Body of pancreas (tissue), 4 donors: ENCODE results near the gene RETNLB. TPM values are rescaled to one million over a fixed set of nuclear protein-coding genes. Genes with fewer than 3 reads are reported as not detected.

Experiments used
- ATAC-seq: fragments of 150-250 bp; one replicate; pipeline ENCODE4 v1.9.1; 2016
- DNase-seq, 4 donors: peaks; one replicate each; pipeline ENCODE4 v3.0.0-alpha.2; 2019
- H3K27ac ChIP-seq, 4 donors: fragments of 200-600 bp; sonication (generic); 1 replicate in 3 of 4; 2 replicates in 1 of 4; pipeline versions ENCODE4 v1.5.1 to v1.6.1; 2016 to 2019; ENCODE audit warnings: mild to moderate bottlenecking in 1 of 4, mixed read lengths in 1 of 4, moderate library complexity in 1 of 4
- H3K27me3 ChIP-seq, 2 donors: fragments of 200-600 bp; sonication (generic); one replicate each; pipeline ENCODE4 v1.6.0; 2016; ENCODE audit warnings: mild to moderate bottlenecking in 1 of 2
- H3K36me3 ChIP-seq, 2 donors: fragments of 200-600 bp; sonication (generic); replicated peaks in 1 of 2; 2 replicates each; pipeline ENCODE4 v1.5.1; 2016; ENCODE audit warnings: low read depth in 2 of 2; ENCODE audit not compliant: insufficient read depth in 1 of 2
- H3K4me1 ChIP-seq: fragments of 200-600 bp; sonication (generic); one replicate; pipeline ENCODE4 v1.6.0; 2016
- H3K4me3 ChIP-seq, 2 donors: fragments of 200-600 bp; sonication (generic); 1 replicate in 1 of 2; 2 replicates in 1 of 2; pipeline ENCODE4 v1.5.1; 2016 to 2019
- H3K9me3 ChIP-seq, 3 donors: fragments of 200-600 bp; sonication (generic); 1 replicate in 2 of 3; 2 replicates in 1 of 3; pipeline ENCODE4 v1.5.1; 2016
- CTCF ChIP-seq, 7 experiments: fragments of 450-650 bp in 4 of 7; fragments of 200-600 bp in 3 of 7; sonication (generic) in 3 of 7; IDR thresholded peaks; one replicate each; pipeline ENCODE4 v1.5.1; 2016 to 2019; ENCODE audit warnings: antibody characterized with exemption in 7 of 7
- POLR2A ChIP-seq, 3 donors: fragments of 450-650 bp; IDR thresholded peaks; one replicate each; pipeline ENCODE4 v1.6.1; 2016; ENCODE audit warnings: antibody characterized with exemption in 3 of 3, mild to moderate bottlenecking in 2 of 3
- WGBS, 2 donors: methylation state at CpG; one replicate each; pipeline ENCODE4 v1.1.5; 2017; 5-methylcytosine and 5-hydroxymethylcytosine counted together
- intact Hi-C: fragments of 100-400 bp; cut with DNase I; formaldehyde crosslinking; loops from one replicate; pipeline ENCODE4 v1.15.1; 2023
- total RNA-seq, 2 donors: library from RNA; depleted of rRNA; stranded (reverse); fragments of >200 nt; gene quantifications; one replicate each; pipeline ENCODE4 v1.1.0, GENCODE V29; 2016

Gene RETNLB
- total RNA-seq, 2 donors from 2014 or later, result not detected

- TF ChIP-seq CTCF (IDR thresholded peaks at IDR 0.05), result no peak
- TF ChIP-seq POLR2A (IDR thresholded peaks at IDR 0.05), result no peak
- no peak overlapping the region for H3K27ac ChIP-seq
- H3K36me3 ChIP-seq, result no peaks in the 10 kb centered on the region
- WGBS, 2 donors, result 81 to 86% methylated on average over 4 of the region's 4 CpGs
- DNase-seq, result no peak
- H3K4me3 ChIP-seq, result no peak overlapping the region
- no peaks in the 10 kb centered on the region for H3K9me3 ChIP-seq
- intact Hi-C loops, result no loop called here
- H3K4me1 ChIP-seq, result no peaks in the 10 kb centered on the region
- no peak for ATAC-seq
- H3K27me3 ChIP-seq, result no peaks in the 10 kb centered on the region
These were observed 23.0 kb upstream of the RETNLB start for GRCh38 chr3:108780235-108780634.

GRCh38 chr3:108779496-108779895 is 22.3 kb upstream of the RETNLB start:
- no peak overlapping the region for H3K4me3 ChIP-seq
- H3K27me3 ChIP-seq, result no peaks in the 10 kb centered on the region
- intact Hi-C loops, result no loop called here
- H3K4me1 ChIP-seq, result no peaks in the 10 kb centered on the region
- H3K36me3 ChIP-seq, result no peaks in the 10 kb centered on the region
- DNase-seq (no peak), ATAC-seq (no peak)
- no peak for TF ChIP-seq POLR2A (IDR thresholded peaks at IDR 0.05)
- no peak for TF ChIP-seq CTCF (IDR thresholded peaks at IDR 0.05)
- no peak overlapping the region for H3K27ac ChIP-seq
- 89% methylated on average over 3 of the region's 3 CpGs for WGBS, 2 donors
- H3K9me3 ChIP-seq, result no peaks in the 10 kb centered on the region

- intact Hi-C loops, result no loop called here
- TF ChIP-seq CTCF (IDR thresholded peaks at IDR 0.05) (no peak), POLR2A (IDR thresholded peaks at IDR 0.05) (no peak)
- no peak for DNase-seq
- WGBS, 2 donors, result 83 to 88% methylated on average over 1 of the region's 1 CpG
- Histone ChIP-seq H3K4me3 (no peak overlapping the region), H3K9me3 (no peaks in the 10 kb centered on the region), H3K36me3 (no peaks in the 10 kb centered on the region), H3K27me3 (no peaks in the 10 kb centered on the region), H3K4me1 (no peaks in the 10 kb centered on the region), H3K27ac (no peak overlapping the region)
- ATAC-seq, result no peak
These were observed 18.4 kb upstream of the RETNLB start for GRCh38 chr3:108775649-108776048.

GRCh38 chr3:108767253-108767652 is 10.0 kb upstream of the RETNLB start:
- intact Hi-C loops, result no loop called here
- Histone ChIP-seq H3K27me3 (no peaks in the 10 kb centered on the region), H3K4me1 (no peaks in the 10 kb centered on the region), H3K4me3 (no peak overlapping the region), H3K36me3 (no peaks in the 10 kb centered on the region), H3K27ac (no peak overlapping the region), H3K9me3 (no peaks in the 10 kb centered on the region)
- ATAC-seq, result no peak
- no peak for DNase-seq
- WGBS, 2 donors, result 63 to 71% methylated on average over 3 of the region's 3 CpGs
- TF ChIP-seq CTCF (IDR thresholded peaks at IDR 0.05) (no peak), POLR2A (IDR thresholded peaks at IDR 0.05) (no peak)

- Histone ChIP-seq H3K27me3 (no peaks in the 10 kb centered on the region), H3K4me1 (peaks cover 15% of the 10 kb centered on the region), H3K36me3 (no peaks in the 10 kb centered on the region), H3K4me3 (no peak overlapping the region), H3K9me3 (no peaks in the 10 kb centered on the region), H3K27ac (no peak overlapping the region)
- ATAC-seq (no peak), DNase-seq (no peak)
- 73 to 85% methylated on average over 5 of the region's 5 CpGs for WGBS, 2 donors
- intact Hi-C loops, result no loop called here
- TF ChIP-seq POLR2A (IDR thresholded peaks at IDR 0.05) (no peak), CTCF (IDR thresholded peaks at IDR 0.05) (no peak)
These were observed 1.5 kb downstream of the RETNLB start for GRCh38 chr3:108755686-108756085.
